HG02840 (cell line): ENCODE measurements around the gene BMI1.
"Not testable (repeated sequence)": the region's sequence is repeated elsewhere in the genome, so short reads cannot be mapped to it uniquely, and the experiment has no call there.

Source experiments
- ATAC-seq: cut with Tn5 transposase; IDR thresholded peaks from one replicate; pipeline ENCODE4 v1.9.1; 2021; ENCODE audit warnings: mild to moderate bottlenecking, moderate library complexity, moderate number of reproducible peaks; ENCODE audit not compliant: unreplicated experiment, low FRiP score

The BMI1 gene

GRCh38 chr10:22320591-22321155, at the start of gene BMI1:
Gene BMI1, plus strand, starts transcription at chr10:22321099. Its CDS starts 5,351 bp downstream, at chr10:22326450.
- ATAC-seq = peak; percentile 19

DNA sequence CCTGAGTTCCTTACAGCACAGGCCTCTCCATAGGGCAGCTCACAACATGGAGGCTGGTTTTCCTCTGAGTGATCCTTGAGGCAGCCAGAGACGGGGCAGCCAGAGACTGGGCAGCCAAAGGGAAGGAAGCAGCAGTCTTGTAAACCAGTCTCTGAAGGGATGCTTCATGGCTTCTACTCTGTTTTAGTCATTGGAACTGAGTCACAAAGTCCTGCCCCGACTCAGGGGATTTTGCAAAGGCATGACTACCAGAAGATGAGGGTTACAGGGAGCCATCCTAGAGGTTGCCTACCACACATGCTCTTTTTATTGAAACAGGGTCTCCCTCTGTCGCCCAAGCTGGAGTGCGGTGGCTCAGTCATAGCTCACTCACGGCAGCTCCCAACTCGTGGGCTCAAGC, 49.1 kb upstream of the BMI1 start:
- no peak for ATAC-seq

DNA sequence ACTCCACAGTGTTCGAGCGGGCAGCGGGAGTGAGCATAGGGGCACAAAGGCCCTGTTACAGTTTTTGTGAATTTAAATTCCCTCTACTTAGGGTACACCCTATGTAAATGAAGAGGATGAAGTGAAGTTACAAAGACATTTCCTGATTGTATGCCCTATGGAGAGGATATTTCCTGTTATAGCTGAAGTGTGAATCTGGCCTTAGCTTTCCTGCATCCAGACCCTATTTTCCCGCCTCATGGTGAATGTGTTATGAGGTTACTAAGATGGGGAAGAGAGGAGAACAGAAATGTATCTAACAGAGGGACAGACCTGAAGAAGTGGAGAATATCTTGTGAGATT, 42.5 kb upstream of the BMI1 start:
- no peak for ATAC-seq

DNA sequence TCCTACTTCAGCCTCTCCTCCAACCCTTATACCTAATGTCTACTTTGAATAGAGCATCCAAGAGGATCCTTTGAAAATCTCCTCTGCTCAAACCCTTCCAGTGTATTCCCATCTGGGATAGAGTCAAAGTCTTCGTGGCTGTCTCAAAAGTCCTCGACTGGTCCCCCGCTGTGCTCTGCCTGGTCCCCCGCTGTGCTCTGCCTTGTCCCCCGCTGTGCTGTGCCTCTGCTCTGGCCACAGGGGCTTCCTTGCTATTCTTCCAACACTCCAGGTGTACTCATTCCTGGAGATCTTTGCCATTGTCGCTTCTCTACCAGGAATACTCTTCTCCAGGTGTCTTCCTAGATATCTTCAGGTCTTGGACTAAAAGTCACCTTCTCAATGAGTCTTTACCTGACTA, 40.8 kb upstream of the BMI1 start:
- no peak for ATAC-seq

DNA sequence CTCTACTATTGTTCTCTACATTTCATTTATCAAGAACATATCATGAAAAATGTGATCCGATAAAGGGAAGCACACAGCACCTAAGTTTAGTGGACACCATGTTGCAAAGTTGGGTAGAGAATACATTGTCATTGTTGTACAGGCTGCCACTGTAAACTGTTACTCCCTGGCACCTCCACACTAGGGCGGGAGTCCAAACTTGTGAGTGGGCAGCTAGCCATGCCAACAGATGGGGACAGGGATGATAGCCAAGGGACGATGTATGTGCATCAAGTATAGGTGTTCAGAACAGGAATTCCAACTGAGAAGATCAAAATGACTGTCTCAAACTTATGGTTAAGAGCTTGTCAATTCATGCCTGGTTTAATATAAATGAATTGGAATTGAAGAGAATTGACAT, 35.8 kb upstream of the BMI1 start:
- no peak for ATAC-seq

- ATAC-seq = no peak
Observed at GRCh38 chr10:22293747-22294404, 27.0 kb upstream of the BMI1 start.

DNA sequence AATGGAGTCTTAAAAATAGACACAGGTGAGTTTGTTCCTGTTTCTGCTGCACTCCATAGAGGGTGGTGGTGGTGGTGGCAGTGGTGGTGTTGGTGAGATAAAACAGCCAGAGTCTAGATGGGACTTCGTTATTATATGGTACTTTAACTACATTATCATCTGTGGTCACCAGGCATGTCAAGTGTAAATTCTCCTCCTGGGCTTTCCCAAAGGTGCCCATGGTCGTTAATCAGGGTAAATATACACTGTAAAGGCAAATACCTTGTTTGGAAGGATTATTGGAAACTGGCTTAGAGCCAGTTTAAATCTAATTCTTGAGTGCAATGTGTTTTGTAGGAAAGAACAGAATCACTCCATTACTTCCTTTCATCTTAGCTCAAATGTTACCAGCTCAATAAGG, 26.2 kb upstream of the BMI1 start:
- ATAC-seq = no peak

DNA sequence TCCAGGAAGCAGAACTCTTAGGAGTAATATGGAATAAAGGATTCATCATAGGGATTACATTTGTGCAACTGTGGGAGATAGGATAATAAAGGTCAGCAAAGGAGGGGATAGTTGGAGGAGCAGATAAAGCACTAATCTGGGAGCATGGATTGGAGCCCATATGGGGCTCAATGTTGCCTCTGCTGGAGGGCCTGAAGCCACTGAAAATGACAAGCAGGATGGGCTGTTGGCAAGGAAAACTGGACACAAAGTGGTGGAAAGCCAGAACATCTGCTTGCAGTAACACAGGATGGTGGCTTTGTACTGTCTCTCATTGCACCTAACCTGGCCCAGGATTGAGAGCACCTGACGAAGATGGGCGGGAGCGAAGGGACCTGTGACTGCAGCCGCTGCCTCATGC, 19.7 kb upstream of the BMI1 start:
- ATAC-seq = no peak

GRCh38 chr10:22303461-22303860, 17.4 kb upstream of the BMI1 start:
- ATAC-seq = no peak

DNA sequence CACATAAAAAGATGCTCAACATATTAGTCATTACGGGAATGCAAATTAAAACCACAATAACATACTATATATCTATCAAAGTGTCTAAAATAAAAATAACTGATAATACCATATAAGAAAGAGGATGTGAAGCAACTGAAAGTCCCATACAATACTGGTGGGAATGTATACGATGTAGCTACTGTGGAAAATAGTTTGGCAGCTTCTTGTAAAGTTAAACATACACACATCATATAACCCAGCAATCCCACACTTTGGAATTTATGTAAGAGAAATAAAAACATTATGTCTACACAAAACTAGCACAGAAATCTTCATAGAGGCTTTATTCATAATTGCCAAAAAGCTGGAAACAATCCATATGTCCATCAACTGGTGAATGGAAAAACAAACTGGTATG, 15.2 kb upstream of the BMI1 start:
- no peak for ATAC-seq

DNA sequence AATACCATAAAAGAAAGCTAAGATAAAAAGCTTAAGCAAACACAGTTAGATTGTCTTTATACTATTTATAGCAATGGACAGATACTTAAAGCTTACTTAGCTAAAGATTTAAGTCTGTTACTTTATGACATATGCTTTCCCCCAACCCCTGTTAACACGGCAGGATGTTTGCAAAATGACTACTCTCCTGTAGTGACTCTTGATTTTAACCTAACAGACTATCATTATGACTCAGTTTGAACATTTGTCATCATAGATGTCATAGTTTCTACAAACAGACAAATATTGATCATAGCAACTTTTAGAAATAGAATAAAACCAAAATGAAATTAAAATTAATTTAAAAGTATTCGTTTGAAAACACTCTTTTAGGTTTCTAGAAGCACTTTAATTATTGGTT, 12.5 kb upstream of the BMI1 start:
- peak; percentile 98 for ATAC-seq

DNA sequence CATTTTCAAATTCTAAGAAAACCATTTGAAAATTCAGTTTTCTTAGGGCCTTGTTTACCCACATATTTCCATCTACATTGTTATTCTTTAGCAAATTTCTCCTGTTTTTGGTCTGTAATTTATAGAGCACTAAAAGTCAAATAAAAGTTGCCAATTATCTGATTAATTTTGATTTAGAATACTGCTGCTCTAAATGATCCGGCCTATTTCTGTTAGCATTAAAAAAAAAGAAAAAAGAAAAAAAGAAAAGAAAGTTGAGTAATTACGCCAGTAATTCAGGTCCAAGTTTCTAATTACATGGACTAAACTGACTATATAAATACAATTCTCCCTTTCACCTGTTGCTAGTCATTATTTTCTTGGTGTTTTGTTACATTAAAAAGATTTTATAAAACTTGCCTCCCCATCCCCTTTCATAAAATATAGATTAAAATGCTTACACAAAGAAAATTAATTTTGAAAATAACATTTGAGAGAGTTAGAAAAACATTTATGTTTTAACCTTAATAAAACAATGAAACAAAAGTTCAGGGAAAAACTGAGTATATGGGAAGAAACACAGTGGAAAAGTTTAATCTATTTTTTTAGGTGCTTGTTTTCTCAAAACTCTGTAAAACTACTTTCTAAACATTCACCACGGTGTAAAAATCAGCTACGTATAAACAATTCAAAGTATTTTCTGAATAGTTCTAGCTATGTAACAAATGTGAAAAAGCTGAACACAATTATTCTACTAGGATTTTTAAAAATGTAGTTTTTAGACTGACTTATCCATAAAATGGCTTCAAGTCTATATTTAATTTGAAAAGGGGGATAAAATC, 11.5 kb upstream of the BMI1 start:
- ATAC-seq = no peak

DNA sequence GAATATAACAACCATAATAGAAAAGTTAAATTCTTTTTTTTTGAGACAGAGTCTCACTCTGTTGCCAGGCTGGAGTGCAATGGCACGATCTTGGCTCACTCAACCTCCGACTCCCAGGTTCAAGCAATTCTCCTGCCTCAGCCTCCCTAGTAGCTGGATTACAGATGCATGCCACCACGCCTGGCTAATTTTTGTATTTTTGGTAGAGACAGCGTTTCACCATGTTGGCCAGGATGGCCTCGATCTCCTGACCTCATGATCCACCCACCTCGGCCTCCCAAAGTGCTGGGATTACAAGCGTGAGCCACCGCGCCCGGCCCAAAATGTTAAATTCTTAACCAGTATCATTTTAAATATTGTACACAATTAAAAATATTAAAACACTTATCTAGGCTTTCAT, 10.9 kb upstream of the BMI1 start:
- ATAC-seq = not testable (repeated sequence)

- ATAC-seq = no peak
Observed at GRCh38 chr10:22310928-22311327, 10.0 kb upstream of the BMI1 start.

DNA sequence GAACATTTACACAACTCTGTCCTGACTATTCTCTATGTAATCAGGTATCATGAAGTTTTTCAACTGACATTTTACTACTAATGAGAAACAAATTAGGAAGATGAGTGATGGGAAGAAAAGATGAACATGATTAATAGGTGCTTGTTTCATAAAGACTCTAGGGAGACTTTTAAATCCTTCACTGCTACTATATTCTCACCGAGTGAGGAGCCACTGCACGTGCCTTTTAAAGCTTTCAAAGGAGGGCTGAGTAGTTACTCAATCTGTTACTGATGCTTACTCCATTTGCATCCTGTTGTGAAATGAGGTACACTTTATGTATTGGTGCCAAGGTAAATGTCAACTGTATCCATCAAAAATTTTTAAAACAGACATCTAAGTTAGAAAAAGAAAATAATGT, 6.0 kb upstream of the BMI1 start:
- no peak for ATAC-seq

GRCh38 chr10:22315455-22316285, 5.2 kb upstream of the BMI1 start:
- peak; percentile 18 for ATAC-seq

- peak; percentile 70 for ATAC-seq
Observed at GRCh38 chr10:22316286-22317075, 4.4 kb upstream of the BMI1 start, which contains the start of gene COMMD3. Gene COMMD3, plus strand, starts transcription at chr10:22316388. Its CDS starts 30 bp downstream, at chr10:22316418.

DNA sequence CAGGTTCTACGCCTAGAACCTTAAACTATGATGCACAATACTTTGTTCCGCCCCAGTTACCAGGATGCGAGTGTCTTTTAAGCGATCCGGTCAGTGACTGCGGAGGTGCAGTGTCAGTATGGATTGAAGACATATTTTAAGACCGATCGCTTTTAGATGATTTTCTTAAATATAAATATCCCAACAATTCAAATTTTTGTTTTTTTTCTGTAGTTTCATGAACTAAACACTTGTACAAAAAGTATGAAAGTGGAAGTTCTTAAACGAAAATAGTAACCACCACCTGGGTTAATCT, 3.9 kb upstream of the BMI1 start:
- ATAC-seq = peak; percentile 26

DNA sequence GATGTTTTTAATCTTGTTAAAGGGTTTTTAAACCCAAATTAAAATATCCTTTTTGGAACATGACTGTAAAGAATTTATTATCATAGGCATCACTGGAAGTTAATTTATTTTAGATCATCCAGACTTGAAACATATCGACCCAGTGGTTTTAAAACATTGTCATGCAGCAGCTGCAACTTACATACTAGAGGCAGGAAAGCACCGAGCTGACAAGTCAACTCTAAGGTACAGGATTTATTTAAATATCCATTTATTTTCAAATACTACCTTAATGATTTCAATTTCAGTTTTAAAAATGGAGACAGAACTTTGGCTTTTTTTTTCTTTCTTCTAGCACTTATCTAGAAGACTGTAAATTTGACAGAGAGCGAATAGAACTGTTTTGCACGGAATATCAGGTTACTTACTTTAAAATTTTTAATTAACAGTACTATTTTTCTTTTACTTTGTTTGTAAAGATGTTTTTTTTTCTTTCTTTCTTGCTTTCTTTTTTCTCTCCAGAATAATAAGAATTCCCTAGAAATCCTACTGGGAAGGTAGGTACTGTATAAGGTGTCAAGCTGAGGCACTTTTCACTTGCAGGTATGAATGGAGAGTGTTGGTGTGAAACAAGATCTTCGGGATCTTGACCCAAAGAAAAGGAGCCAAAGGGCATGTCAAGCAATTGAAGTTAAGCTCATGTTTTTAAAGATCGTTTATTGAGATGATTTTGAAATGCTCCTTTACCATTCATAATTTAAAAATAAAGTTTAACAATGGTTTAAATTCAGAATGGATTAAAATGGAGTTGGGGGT, 2.9 kb upstream of the BMI1 start:
- no peak for ATAC-seq

DNA sequence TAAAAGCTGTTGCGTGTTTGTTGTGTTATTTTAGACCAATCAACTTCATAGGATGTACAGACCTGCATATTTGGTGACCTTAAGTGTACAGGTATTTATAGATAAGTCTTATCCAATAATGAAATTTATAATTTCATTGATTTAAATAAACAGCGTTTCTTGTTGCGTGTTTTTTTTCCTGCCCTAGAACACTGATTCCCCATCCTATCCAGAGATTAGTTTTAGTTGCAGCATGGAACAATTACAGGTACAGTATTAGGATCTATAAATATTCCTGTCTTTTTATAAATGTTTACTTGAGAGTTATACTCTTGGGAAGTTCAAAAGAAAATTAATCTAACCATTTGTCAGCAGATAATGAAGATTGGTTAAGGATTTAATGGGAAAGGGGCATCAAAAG, 2.1 kb upstream of the BMI1 start:
- ATAC-seq = no peak
